DMS 273 (cell line): ENCODE results near the gene TKTL1.
A peak's percentile ranks its signal among the peaks of the same experiment; 100 is the strongest.
"Not testable (repeated sequence)": the region's sequence is repeated elsewhere in the genome, so short reads cannot be mapped to it uniquely, and the experiment has no call there.

Experiments used
- DNase-seq: peaks from one replicate; lab custom pipeline; 2025; ENCODE audit not compliant: unreplicated experiment; lab: John Stamatoyannopoulos, UW

Gene TKTL1

GRCh38 chrX:154309041-154309775, 13.6 kb downstream of the TKTL1 start:
- no peak for DNase-seq

GRCh38 chrX:154310616-154311536, 15.3 kb downstream of the TKTL1 start:
- no peak for DNase-seq

- no peak for DNase-seq
These were observed 16.5 kb downstream of the TKTL1 start for GRCh38 chrX:154312116-154312515.

GRCh38 chrX:154313147-154313546, 17.6 kb downstream of the TKTL1 start:
- no peak for DNase-seq

GRCh38 chrX:154315416-154315815, 19.8 kb downstream of the TKTL1 start:
- no peak for DNase-seq

GRCh38 chrX:154317391-154317995, 21.9 kb downstream of the TKTL1 start:
- peak; percentile 76 for DNase-seq

GRCh38 chrX:154320406-154320805, 24.8 kb downstream of the TKTL1 start:
- no peak for DNase-seq

- no peak for DNase-seq
These were observed 25.6 kb downstream of the TKTL1 start for GRCh38 chrX:154321152-154321551.

GRCh38 chrX:154321594-154321993, 26.0 kb downstream of the TKTL1 start:
- peak; percentile 62 for DNase-seq

- no peak for DNase-seq
These were observed 27.3 kb downstream of the TKTL1 start for GRCh38 chrX:154322890-154323289.

- DNase-seq: no peak
These were observed 27.9 kb downstream of the TKTL1 start for GRCh38 chrX:154323537-154323936.

- DNase-seq: no peak
These were observed 29.9 kb downstream of the TKTL1 start for GRCh38 chrX:154325541-154325940.

- DNase-seq: no peak
These were observed 31.6 kb downstream of the TKTL1 start for GRCh38 chrX:154327038-154327820.

- DNase-seq: no peak
These were observed 33.1 kb downstream of the TKTL1 start for GRCh38 chrX:154328646-154329045.

- no peak for DNase-seq
These were observed 33.7 kb downstream of the TKTL1 start for GRCh38 chrX:154329294-154329693.

- DNase-seq: no peak
These were observed 37.0 kb downstream of the TKTL1 start for GRCh38 chrX:154332561-154332960.

- DNase-seq: no peak
These were observed 37.5 kb downstream of the TKTL1 start for GRCh38 chrX:154333116-154333515.

GRCh38 chrX:154333837-154334271, 38.3 kb downstream of the TKTL1 start:
- DNase-seq: no peak

GRCh38 chrX:154334496-154334895, 38.9 kb downstream of the TKTL1 start:
- DNase-seq: no peak

GRCh38 chrX:154341399-154342298, 46.1 kb downstream of the TKTL1 start:
- not testable (repeated sequence) for DNase-seq
